GM23248 (cell line): ENCODE results near the gene ADCY10.

Experiments used
- EZH2 ChIP-seq: fragments of 200-600 bp; sonication (generic); IDR thresholded peaks from 2 replicates; pipeline ENCODE4 v1.6.1; 2018; ENCODE audit warnings: antibody characterized with exemption, mild to moderate bottlenecking; ENCODE audit not compliant: insufficient read depth, poor library complexity, severe bottlenecking
- EZH2phosphoT487 ChIP-seq: fragments of 200-600 bp; sonication (generic); IDR thresholded peaks from 2 replicates; pipeline ENCODE4 v1.6.1; 2018; ENCODE audit warnings: antibody characterized with exemption, moderate library complexity, mild to moderate bottlenecking, low read depth; ENCODE audit not compliant: insufficient read depth

DNA sequence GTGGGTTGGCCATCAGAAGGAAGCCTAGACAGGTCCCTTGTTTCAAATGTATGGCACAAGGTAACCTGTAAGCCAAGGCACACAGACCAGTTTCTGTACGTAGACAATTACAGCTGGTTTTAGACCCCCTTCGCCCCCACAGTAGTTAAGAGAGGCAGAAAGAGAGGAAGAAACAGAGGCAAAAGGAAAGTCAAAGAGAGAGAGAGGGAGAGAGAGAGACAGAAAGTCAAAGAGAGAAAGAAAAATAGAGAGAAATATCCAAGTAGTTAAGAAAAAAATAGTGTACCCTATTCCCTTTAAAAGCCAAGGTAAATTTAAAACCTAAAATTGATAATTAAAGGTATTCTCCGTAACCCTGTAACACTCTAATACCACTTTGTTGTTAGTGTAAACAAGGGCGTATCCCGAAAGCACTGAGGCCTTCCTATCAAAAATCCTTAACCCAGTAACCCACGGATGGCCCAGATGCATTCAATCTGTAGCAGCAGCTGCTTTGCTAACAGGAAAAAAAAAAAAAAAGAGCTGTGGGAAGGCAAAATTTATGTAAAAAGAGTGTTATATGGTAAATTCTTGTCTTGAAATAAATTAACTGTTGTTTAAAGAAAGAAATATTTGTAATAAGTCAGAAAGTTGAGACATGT lies 49.4 kb downstream of the ADCY10 start:
- TF ChIP-seq EZH2phosphoT487 (no peak), EZH2 (no peak)
